ENCODE results near the gene GPR42.

The GPR42 gene

DNA sequence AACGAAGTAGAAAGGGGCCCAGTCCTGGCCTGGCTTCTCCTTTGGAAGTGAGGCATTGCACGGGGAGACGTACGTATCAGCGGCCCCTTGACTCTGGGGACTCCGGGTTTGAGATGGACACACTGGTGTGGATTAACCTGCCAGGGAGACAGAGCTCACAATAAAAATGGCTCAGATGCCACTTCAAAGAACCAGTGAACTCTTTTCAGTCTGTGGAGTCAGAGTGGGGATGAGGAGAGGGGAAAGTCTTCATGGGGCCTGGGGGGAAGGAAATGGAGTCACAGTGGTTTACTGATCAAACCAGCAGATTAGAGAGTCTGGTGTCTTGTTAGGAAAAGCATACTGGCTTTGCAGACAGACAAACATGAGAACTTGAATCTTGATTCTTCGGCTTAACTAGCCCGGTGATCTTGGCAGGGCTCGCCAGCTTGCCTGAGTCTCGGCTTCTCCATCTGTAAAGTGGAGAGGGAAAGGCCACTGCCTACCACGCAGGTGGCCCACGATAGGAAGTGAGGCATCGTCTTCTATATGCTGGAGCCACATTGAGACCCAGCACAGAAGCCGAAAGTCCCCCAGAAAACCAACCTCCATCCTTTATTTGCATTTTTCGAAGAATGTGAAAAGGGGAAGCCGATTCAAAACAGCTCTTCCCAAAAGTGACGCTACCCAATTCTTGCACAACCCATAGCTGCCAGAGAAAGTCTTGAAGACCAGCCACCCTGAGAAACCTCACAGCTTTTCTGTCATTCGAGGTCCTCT, 23.5 kb upstream of the GPR42 start, which contains the start of gene FFAR1:
Gene FFAR1, plus strand, starts transcription at position 732 of the 759 bp plus-strand sequence. CDS start 3,650 bp downstream, outside the sequence.
- 91 to 92% methylated on average over 14 to 18 of the region's 18 CpGs for WGBS, 2 experiments (ENCODE audit: insufficient coverage in 2 of 2)
- Histone ChIP-seq H3K9me3 (ENCODE audit: control insufficient read depth, low read length) (no peaks in the 10 kb centered on the region), H3K27ac (ENCODE audit: low read depth, low read length, severe bottlenecking) (no peak within 1 kb of the TSS), H3K4me1 (ENCODE audit: control insufficient read depth, insufficient read depth, low read length, poor library complexity, severe bottlenecking) (peaks cover 12% of the 10 kb centered on the region), H3K4me3 (ENCODE audit: extremely low read depth, insufficient read depth, low read length, poor library complexity, severe bottlenecking) (no peak within 1 kb of the TSS), H3K36me3 (ENCODE audit: control insufficient read depth, insufficient read depth, low read length) (no peaks in the 10 kb centered on the region)

DNA sequence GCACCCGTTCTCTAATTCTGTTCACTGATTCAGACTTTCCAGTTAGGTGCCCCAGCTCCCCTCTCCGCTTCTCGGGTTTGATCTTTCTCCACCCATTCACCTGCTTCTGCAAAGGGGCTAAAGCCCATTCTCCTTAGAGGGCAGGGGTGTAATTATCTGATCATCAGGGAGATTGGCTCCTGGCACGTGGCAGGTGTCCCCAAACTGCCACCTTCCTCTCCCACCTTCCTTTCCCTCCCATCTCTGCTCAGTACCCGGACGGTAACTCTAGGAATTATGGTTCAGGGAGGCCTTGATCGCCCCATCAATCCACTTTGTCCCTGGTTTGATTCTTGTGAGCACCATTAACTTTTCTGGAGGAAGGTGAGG, 23.0 kb upstream of the GPR42 start:
- Histone ChIP-seq H3K4me3 (ENCODE audit: extremely low read depth, insufficient read depth, low read length, poor library complexity, severe bottlenecking) (no peak overlapping the region), H3K36me3 (ENCODE audit: control insufficient read depth, insufficient read depth, low read length) (no peaks in the 10 kb centered on the region), H3K4me1 (ENCODE audit: control insufficient read depth, insufficient read depth, low read length, poor library complexity, severe bottlenecking) (peaks cover 12% of the 10 kb centered on the region), H3K9me3 (ENCODE audit: control insufficient read depth, low read length) (no peaks in the 10 kb centered on the region), H3K27ac (ENCODE audit: low read depth, low read length, severe bottlenecking) (no peak overlapping the region)
- whole genome bisulfite sequencing, 2 experiments (ENCODE audit: insufficient coverage in 2 of 2): 94 to 96% methylated on average over 4 to 6 of the region's 7 CpGs

DNA sequence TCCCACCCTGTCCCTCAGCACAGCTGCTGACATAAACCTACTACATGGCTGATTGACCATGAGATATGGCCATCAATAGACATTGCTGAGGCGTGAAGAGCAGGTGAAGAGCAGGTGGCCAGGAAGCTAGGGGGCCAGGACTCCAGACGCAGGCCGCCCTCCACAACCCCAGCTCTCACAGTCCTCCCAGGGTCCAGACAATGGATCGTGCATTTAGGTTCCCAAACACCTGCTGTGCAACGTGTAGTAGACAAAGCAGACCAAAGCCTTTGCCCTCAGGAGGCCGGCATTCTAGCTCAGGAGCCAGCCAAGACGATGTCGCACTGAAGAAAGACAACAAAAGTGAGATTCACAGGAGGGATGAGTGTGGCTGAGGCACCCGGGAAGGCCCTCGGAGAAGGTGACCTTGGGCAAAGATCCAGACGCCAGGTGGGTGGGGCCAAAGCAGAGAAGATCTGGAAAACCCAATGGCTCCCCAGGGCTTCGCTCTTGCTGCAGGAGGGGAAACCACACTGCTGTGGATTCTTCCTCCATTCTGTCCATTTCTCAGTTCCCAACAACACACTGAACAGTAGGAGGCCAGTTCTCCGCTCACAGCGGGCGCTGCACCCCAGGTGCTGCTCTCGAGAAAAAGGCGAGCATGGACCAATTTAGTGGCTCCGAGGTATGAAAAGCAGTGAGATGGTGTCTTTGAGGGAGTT, 21.8 kb upstream of the GPR42 start:
- H3K4me1 ChIP-seq (ENCODE audit: control insufficient read depth, insufficient read depth, low read length, poor library complexity, severe bottlenecking): peaks cover 12% of the 10 kb centered on the region
- WGBS, 2 experiments (ENCODE audit: insufficient coverage in 2 of 2): 82 to 83% methylated on average over 14 to 18 of the region's 18 CpGs
- no peaks in the 10 kb centered on the region for H3K9me3 ChIP-seq (ENCODE audit: control insufficient read depth, low read length)
- no peak overlapping the region for H3K27ac ChIP-seq (ENCODE audit: low read depth, low read length, severe bottlenecking)
- no peak overlapping the region for H3K4me3 ChIP-seq (ENCODE audit: extremely low read depth, insufficient read depth, low read length, poor library complexity, severe bottlenecking)
- no peaks in the 10 kb centered on the region for H3K36me3 ChIP-seq (ENCODE audit: control insufficient read depth, insufficient read depth, low read length)

- Histone ChIP-seq H3K4me1 (ENCODE audit: control insufficient read depth, insufficient read depth, low read length, poor library complexity, severe bottlenecking) (peaks cover 12% of the 10 kb centered on the region), H3K9me3 (ENCODE audit: control insufficient read depth, low read length) (no peaks in the 10 kb centered on the region), H3K36me3 (ENCODE audit: control insufficient read depth, insufficient read depth, low read length) (no peaks in the 10 kb centered on the region), H3K4me3 (ENCODE audit: extremely low read depth, insufficient read depth, low read length, poor library complexity, severe bottlenecking) (no peak overlapping the region), H3K27ac (ENCODE audit: low read depth, low read length, severe bottlenecking) (no peak overlapping the region)
- WGBS, 2 experiments (ENCODE audit: insufficient coverage in 2 of 2): 86 to 91% methylated on average over 9 to 12 of the region's 17 CpGs
Observed at GRCh38 chr19:35349614-35350521, 21.0 kb upstream of the GPR42 start.

GRCh38 chr19:35350591-35350990, 20.3 kb upstream of the GPR42 start:
- no peak overlapping the region for H3K4me3 ChIP-seq (ENCODE audit: extremely low read depth, insufficient read depth, low read length, poor library complexity, severe bottlenecking)
- WGBS, 2 experiments (ENCODE audit: insufficient coverage in 2 of 2): 100% methylated on average over 3 to 5 of the region's 7 CpGs
- H3K27ac ChIP-seq (ENCODE audit: low read depth, low read length, severe bottlenecking): no peak overlapping the region
- no peaks in the 10 kb centered on the region for H3K9me3 ChIP-seq (ENCODE audit: control insufficient read depth, low read length)
- H3K36me3 ChIP-seq (ENCODE audit: control insufficient read depth, insufficient read depth, low read length): no peaks in the 10 kb centered on the region
- peaks cover 12% of the 10 kb centered on the region for H3K4me1 ChIP-seq (ENCODE audit: control insufficient read depth, insufficient read depth, low read length, poor library complexity, severe bottlenecking)

- no peaks in the 10 kb centered on the region for H3K9me3 ChIP-seq (ENCODE audit: control insufficient read depth, low read length)
- 96 to 97% methylated on average over 32 to 47 of the region's 47 CpGs for WGBS, 2 experiments (ENCODE audit: insufficient coverage in 2 of 2)
- no peaks in the 10 kb centered on the region for H3K36me3 ChIP-seq (ENCODE audit: control insufficient read depth, insufficient read depth, low read length)
- no peak overlapping the region for H3K4me3 ChIP-seq (ENCODE audit: extremely low read depth, insufficient read depth, low read length, poor library complexity, severe bottlenecking)
- no peak overlapping the region for H3K27ac ChIP-seq (ENCODE audit: low read depth, low read length, severe bottlenecking)
- H3K4me1 ChIP-seq (ENCODE audit: control insufficient read depth, insufficient read depth, low read length, poor library complexity, severe bottlenecking): peaks cover 12% of the 10 kb centered on the region
Observed at GRCh38 chr19:35351411-35352176, 19.3 kb upstream of the GPR42 start.

GRCh38 chr19:35352177-35352447, 18.8 kb upstream of the GPR42 start:
- H3K9me3 ChIP-seq (ENCODE audit: control insufficient read depth, low read length): no peaks in the 10 kb centered on the region
- H3K4me3 ChIP-seq (ENCODE audit: extremely low read depth, insufficient read depth, low read length, poor library complexity, severe bottlenecking): no peak overlapping the region
- no peaks in the 10 kb centered on the region for H3K36me3 ChIP-seq (ENCODE audit: control insufficient read depth, insufficient read depth, low read length)
- H3K27ac ChIP-seq (ENCODE audit: low read depth, low read length, severe bottlenecking): no peak overlapping the region
- peaks cover 7% of the 10 kb centered on the region for H3K4me1 ChIP-seq (ENCODE audit: control insufficient read depth, insufficient read depth, low read length, poor library complexity, severe bottlenecking)
- 90 to 94% methylated on average over 16 to 18 of the region's 18 CpGs for WGBS, 2 experiments (ENCODE audit: insufficient coverage in 2 of 2)

DNA sequence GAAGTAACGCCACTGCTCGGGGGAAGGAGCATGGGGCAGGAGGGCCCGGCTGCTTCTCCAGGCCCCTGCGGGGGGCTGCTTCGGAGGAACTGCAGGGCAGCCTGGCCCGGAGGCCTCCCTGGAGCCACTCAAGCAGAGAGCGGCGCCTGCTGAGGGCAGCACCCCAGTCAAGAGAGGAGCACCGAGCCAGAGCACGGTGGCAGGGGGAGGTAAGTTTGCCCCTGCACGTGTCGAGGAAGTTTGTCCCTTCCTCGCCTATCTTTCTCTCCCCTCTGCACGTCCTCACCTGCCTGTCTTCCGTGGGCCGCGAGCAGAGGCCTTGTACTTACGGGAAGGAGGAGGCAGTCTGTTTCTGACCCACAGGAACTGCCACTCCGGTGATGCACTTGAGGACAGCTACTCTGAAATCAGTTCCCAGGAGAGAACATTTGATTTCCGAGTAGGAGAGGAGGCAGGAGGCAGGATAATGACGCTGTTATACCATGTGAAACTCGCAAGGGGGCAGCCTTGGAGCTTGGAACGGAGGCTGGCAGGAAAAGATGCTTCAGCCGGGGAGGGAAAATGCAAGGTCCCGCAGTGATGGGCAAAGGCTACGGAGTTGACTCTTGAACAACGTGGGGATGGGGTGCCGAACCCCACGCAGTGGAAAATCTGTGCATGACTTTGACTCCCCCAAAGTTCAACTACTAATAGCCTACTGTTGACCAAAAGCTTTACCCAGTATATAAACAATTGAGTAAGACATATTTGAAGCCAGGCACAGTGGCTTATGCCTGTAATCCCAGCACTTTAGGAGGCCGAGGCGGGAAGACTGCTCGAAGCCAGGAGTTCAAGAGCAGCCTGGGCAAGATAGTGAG, 18.2 kb upstream of the GPR42 start:
- no peak overlapping the region for H3K27ac ChIP-seq (ENCODE audit: low read depth, low read length, severe bottlenecking)
- no peaks in the 10 kb centered on the region for H3K9me3 ChIP-seq (ENCODE audit: control insufficient read depth, low read length)
- H3K4me1 ChIP-seq (ENCODE audit: control insufficient read depth, insufficient read depth, low read length, poor library complexity, severe bottlenecking): peaks cover 2% of the 10 kb centered on the region
- H3K36me3 ChIP-seq (ENCODE audit: control insufficient read depth, insufficient read depth, low read length): no peaks in the 10 kb centered on the region
- H3K4me3 ChIP-seq (ENCODE audit: extremely low read depth, insufficient read depth, low read length, poor library complexity, severe bottlenecking): no peak overlapping the region
- 43 to 53% methylated on average over 22 to 25 of the region's 32 CpGs for WGBS, 2 experiments (ENCODE audit: insufficient coverage in 2 of 2)

GRCh38 chr19:35353635-35354034, 17.2 kb upstream of the GPR42 start:
- no peak overlapping the region for H3K27ac ChIP-seq (ENCODE audit: low read depth, low read length, severe bottlenecking)
- 85 to 88% methylated on average over 5 to 8 of the region's 9 CpGs for WGBS, 2 experiments (ENCODE audit: insufficient coverage in 2 of 2)

More at GRCh38 chr19:35353635-35354034, 17.2 kb upstream of the GPR42 start:
- Histone ChIP-seq H3K4me3 (ENCODE audit: extremely low read depth, insufficient read depth, low read length, poor library complexity, severe bottlenecking) (no peak overlapping the region), H3K4me1 (ENCODE audit: control insufficient read depth, insufficient read depth, low read length, poor library complexity, severe bottlenecking) (no peaks in the 10 kb centered on the region), H3K9me3 (ENCODE audit: control insufficient read depth, low read length) (no peaks in the 10 kb centered on the region), H3K36me3 (ENCODE audit: control insufficient read depth, insufficient read depth, low read length) (no peaks in the 10 kb centered on the region)

Measured in mesodermal cell (in vitro differentiated cells).